HG02885 (cell line): ENCODE data around the gene SOBP.
A peak's percentile ranks its signal among the peaks of the same experiment; 100 is the strongest.

Source experiments
- ATAC-seq: cut with Tn5 transposase; IDR thresholded peaks from one replicate; pipeline ENCODE4 v1.9.1; 2021; ENCODE audit warnings: mild to moderate bottlenecking; ENCODE audit not compliant: unreplicated experiment, poor library complexity

Gene SOBP

DNA sequence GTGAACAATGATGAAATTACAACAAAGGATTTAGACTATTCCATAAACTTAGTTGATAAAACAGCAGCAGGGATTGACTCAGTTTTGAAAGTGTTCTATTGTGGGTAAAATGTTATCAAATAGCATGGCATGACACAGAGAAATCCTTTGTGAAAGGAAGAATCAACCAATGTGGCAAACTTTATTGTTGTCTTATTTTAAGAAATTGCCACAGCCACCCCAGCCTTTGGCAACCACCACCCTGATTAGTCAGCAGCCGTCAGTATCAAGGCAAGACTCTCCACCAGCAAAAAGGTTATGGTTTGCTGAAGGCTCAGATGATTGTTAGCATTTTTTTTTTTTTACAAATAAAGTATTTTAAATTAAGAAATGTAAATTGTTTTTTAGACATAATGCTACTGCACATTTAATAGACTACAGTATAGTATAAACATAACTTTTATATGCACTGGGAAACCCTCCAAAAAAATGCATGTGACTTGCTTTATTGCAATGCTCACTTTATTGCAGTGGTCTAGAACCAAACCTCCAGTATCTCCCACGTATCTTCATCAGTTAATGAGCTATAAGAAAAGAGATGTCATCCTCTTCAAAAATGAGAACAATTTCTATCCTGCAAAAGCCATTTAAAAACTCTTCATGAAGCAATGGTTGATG lies 162.7 kb downstream of the SOBP start:
- no peak for ATAC-seq

DNA sequence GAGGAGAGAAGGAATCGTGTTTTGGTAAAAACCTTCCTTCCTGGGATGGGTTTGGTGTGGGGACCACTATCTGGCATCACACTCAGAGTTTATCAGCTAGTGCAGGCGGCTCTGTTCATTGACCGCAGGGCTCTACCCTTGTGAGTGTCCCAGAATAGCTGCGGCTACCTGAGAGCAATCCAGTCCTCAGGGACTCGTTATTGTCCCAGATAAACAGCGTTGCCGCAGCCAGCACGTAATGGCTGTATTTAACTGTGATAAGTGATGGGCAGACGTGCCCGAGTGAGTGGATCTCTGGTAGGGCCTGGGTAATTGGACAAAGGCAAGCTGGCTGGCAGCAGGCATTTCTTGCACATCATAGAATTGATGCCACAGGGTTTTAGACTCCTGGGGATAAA lies 163.3 kb downstream of the SOBP start:
- ATAC-seq = no peak

DNA sequence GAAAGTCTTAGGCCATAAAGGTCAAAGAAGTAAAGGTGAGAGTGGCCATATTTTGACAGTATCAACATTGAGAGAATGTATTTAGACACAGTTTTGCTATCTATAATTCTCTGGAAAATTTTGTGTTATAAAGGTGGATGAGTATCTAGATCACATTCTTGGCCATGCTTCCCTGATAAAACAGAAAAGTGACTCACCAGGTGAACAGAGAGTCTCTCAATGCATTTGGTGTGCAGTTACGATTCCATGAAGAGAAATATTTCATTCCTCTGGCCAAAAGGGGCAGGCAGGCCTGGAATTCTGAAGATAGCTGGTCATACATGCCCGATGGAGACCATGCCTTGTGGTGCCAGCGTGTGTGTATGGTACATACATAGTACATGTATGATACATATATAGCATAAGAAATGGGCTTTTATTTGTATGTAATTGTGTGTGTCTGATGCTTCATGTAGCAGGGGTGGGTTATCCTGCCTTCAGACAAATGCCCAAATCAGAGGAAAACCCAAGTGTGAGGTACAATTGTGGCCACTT lies 164.0 kb downstream of the SOBP start:
- ATAC-seq = no peak

DNA sequence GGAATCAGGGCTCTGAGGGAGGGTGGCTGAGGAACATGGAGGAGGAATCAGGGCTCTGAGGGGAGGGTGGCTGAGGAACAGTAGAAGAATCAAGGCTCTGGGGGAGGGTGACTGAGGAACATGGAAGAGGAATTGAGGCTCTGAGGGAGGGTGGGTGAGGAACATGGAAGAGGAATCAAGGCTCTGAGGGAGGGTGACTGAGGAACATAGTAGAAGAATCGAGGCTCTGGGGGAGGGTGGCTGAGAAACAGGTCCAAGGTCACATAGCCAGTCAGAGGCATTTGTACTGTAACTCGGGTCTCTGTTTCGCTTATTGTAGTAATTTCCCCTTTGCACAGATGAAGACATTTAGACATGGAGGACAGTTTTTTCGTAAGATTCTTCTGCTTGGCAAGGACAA lies 164.8 kb downstream of the SOBP start:
- no peak for ATAC-seq

DNA sequence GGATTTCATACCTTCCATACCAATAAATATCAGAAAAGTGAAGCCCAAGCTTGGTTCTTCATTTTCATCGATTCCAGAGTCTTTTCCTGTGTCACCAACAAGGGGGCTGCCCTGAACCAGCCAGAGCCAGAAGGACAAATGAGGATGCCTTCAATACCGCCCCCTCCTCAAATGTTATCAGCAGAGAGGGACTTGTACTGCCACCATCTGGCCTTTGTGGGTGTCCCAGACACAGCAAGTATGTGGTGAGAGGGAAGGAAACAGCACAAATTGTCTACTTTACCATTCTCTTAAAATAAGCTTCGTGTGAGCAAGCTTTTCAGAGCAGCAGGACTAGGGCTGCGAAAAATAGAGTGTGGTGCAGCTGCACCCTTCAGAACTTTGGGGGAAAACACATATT lies 165.3 kb downstream of the SOBP start:
- ATAC-seq = no peak

DNA sequence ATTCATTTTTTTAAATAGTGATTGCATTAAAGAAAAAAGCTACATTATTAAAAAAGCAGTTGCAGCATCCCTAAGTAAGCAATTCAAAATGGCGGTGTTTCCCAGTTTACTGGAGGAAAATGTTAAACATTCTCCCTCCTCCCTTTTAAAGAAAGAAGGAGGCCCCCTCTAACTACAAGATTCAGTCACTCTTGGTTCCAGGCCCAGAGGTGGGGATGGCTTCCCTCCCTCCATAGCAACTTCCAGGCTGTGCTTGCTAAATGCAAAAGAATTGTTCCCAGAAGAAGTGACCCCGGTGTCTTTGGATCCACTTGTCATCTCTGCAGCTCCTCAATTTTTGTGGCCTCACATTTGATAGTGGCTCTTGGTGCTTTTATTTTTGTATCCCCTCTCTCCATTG lies 165.9 kb downstream of the SOBP start:
- ATAC-seq = no peak

DNA sequence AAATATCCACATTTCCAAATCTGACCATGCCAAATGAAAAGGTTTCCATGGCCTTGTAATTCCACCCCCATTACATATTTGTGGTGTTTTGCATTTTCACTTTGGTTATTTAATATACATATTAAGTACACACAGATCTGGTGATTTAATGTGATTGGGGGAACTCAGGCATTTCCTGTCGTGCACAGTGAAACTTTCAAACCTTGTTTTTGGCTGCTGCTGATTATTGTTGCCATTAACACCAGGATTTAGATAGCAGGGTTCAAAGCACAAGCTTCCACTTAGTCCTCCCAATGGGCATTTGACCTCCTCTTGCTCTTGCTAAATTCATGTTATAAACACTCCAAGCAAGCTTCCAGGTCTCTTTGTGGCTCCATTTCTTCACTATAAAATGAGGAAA lies 166.5 kb downstream of the SOBP start:
- ATAC-seq = no peak

DNA sequence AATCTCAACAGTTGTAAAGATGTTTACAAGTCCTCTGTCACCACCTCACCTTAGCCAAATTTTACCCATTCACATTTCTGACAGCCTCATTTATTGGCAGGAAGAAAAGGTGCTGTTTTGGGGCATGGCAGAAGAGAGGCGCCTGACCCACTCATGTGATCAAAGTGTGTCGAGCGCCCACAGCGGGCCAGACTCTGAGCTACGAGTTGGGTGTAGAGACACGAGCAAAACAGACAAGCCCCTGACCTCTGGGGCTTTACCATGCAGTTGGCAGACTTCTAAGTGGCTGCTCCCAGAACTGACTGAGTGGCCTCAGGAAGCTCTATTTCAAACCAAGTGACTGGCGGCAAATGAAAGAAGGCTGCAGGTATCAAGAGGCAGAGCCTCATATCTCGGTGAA lies 167.0 kb downstream of the SOBP start:
- no peak for ATAC-seq

DNA sequence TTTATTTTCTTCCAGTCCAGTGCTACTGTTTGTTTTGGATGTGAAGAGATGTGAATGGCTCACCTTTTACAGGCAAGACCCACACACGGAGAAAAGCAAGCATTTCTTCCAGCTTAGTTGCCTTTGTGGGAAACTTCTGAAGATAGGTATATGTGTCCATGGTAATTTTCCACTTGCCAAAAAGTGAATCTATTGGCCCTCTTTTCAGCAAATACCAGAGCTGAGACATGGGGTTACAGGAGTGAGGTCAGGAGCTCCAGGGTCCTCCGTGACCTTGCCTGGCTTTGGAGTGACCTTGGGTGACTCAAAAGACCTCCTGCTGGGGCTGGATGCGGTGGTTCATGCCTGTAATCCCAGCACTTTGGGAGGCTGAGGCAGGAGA lies 167.4 kb downstream of the SOBP start:
- no peak for ATAC-seq

DNA sequence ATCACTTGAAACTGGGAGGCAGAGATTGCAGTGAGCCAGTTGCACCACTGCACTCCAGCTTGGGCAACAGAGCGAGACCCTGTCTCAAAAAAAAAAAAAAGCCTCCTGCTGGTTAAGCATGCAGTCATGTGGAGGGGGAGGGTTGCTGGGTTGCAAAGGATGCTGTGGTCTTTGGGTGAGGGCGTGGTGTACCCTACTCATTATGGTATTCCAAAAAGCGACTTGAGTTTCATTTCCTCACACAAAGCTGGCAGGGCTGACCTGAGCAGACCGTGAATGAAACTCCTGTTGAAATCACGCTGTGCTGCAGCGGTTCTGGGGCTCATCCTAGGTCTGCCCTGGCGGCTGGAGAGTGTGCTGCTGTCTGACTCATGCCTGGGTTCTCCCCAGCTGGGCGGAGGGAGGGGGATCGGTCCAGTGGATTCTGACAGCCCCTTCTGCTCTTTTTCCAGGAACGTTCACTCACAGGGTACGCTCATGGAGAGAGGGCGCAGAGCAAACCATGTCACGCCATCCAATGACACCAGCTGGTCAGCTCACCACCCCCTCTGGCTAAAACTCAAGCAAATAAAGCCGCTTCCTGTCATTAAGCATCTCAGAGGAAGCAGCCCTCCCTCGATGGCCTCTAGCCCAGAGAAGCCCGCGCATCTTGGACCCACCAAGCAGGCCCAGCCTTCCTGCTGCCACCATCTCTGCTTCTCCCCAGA lies 168.0 kb downstream of the SOBP start:
- peak; percentile 91 for ATAC-seq

DNA sequence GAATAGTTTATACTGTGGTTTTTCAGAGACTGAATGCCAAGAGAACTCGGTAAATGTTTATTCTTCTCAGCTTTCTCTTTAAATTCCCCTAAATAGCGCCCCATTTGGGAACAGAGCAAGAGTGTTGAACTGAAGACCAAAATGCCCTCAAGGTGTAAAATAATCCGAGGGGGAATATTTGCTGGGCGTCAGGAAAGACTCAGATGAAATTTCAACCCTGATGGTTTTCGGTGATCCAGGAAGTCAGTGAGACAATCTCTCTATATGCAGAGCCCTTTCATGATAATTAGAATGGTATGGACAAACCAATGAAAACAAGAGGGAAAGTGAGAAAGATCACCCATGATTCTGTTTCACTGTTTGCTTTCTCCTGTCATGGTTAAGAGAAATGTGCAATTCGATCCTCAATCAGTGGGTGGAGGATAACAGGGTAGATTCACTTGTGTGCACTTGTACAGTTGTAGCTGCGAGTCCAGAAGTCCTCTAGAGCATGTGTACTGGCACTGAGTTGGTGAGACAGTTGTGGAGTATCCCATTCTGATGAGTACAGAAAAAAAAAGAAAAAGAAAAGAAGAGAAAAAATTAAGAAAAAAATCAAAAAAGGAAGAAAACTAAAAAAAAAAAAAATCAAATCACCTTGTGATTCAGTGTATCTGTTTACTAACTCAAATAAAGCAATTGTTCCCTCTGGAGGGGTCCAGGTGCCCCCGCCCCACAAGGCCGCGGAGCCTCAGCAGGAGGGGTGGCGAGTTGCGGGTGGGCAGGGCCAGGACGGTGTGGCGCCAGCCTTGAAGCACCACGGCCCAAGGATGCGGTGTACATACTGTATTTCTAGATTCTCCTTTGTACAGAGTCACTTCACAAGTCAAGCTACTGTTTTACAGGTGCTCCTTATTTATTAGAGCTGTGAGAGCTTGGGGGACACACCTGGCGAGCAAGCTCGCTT lies 169.3 kb downstream of the SOBP start:
- no peak for ATAC-seq

DNA sequence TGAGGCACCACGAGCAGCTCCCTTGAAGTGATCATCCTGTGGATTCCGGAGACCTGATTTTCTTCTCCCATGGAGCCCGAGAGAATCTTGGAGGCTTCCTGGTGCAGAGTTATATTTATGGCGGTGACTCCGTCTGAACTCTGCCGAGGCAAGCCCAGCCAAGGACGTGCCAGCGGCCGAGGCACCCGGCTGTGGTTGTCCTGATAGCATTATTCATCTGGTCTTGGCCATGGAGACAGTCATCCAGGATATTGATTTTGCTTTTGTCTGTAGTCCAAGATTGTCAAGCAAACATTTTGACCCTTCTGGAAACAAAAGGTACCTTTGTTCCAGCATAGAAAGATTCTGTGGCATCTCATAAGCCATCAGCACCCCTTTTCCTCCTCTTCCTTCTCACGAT lies 170.9 kb downstream of the SOBP start:
- ATAC-seq = no peak

DNA sequence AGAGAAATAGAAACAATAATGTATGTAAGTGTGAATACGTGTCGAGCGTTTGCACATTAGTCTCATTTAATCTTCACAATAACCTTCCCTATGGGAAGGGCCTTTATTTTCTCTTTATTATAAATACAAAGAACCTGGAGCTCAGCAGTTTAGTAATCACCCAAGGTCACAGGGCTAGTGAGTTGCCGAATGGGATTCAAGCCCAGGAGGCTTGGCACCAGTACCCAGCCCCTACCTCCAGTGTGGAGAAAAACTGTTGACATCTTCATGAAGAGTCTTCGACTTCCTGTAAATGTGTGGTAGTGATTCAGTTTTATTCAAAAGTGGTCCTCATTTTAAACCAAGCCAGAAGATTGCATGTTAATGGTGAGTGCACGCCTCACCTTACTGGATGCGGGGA lies 171.4 kb downstream of the SOBP start:
- ATAC-seq = no peak

DNA sequence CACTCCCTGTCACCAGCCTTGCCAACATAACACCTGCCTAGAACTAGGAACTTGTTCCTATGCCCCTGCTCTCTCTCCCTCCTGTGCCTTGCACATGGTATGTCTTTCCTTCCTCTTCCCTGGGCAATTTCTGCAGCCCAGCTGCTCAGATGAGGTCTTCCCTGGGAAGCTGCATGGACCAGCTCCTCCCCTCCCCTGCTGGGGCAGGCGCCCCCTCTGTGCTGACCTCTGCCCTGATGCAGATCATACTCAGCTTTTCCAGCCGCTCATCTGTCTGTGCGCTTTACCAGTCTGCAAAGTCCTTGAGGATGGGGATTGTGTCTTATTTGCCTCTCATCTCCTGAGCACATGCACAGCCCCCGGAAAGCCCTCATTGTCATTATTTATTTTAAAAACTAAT lies 172.4 kb downstream of the SOBP start:
- ATAC-seq = no peak

DNA sequence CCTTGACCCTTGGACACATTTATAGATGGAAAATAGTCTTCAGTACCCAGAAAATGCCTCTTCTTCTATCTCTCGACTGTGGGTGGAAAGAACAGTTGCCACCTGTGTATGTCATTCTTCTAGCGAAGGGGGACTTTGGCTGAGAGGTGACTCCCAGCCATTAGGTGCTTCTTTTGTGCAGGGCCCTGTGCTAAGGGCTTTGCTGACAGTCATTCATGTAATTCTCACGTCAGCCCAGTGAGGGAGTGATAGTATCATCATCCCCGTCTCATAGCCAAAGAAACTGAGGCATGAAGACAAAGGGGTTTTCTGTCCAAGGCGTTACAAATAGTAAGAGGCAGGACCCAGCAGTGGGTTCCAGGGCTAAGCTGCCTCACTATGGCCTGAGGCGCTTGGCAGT lies 173.4 kb downstream of the SOBP start:
- ATAC-seq = no peak

DNA sequence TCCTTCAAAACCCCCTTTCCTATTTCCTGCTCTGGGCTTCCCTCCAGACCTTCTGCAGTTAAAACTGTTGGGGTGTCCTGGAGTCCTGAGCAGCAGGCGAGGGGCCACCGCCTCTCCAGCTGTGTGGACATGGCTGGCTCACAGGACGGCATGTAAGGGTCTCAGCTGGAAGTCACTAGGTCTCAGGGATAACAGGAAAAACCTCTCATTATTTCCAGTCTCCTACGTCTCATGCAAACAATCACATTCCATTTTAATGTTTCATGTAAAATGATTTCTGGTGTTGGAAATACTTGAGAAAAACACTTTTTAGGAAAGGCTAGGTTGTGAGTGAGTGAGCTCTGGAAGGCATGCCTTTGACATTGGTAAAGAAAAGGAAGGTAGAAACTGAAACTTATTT lies 175.5 kb downstream of the SOBP start:
- no peak for ATAC-seq

DNA sequence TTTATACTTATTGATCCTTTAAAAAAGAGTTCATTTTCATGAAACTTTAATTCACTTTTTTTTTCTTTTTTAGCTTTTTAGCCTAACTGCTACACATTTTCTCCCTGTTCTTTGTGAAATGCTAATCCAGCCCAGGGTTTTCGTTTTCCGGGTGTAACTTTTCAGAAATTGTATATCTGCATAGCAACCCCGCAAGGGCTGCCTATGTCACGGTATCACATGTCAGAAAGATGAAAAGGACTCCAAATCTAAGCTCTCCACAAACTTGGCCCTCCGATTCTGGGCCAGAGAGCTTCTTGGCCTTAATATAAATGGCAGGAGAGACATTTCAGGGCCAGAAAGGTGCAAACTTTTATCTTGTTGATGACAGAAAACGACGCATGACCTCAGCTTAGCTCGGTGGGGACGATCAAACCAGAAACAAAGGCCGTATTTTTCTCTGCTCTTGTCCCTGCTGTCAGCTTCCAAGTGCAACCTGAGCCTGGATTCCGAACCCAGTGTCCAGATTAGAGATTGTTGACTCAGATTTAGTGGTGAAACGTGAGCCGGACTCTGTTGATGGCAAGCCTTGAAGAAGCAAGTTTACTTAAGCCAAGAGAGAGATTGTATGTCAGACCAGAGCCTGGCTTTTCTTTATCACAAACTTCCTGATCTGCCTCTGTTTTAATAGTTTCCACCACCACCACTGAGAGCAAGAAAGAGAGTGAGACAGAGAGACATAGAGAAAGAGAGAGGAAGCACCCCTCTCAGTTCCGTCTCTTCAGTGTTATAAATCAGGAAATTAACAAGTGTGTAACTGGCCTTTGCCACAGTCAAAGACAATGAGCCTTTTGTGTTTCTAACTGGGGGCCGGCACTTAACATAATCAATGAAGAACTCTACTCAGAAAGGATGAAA lies 176.4 kb downstream of the SOBP start:
- no peak for ATAC-seq

DNA sequence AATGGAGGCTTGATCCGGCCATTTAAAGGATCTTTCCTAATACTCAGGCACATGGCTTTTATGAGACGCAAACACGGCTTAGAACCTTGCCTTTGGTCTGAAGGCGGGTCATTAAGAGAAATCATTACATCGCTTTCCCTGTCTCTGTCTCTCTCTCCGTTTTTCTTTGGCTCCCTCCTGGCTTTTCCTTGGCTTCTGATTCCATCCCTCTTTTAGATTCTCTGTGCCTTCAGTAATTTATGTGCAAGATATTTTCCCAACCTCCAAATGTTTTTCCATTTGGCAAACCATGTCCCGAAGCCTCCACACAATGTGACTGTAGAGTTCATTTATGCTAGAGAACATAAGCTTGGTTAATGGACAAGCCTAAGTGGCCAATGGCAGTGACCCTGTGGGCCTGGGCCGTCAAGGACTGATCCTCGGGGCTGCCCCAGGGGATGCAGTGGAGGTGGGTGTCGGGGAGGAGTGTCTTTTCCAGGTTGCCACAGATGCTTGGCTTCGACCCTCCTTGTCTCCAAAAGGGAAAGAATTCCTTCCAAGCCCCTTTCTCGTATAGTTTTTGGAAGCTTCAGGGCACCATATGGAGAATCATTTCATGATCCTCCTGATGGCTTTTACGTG lies 177.2 kb downstream of the SOBP start:
- ATAC-seq = no peak

DNA sequence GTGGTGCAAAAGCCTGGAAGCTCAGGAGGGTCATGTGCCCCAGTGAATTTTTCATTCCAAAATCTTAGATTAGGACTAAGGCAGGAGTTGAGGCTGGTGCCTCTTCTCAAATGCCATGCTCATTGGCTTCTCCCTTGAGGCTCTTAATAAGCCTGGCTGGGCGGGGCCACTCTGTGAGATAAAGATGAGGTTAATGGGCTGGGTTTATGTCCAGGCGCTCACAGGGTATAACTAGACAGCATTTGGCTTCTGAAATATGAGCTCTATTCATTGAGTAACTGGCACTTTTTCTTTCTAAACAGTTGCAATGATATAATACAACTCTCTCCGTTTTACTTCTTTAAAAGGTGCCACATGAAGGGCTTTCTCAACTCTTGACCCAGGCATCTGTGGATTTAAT lies 177.9 kb downstream of the SOBP start:
- ATAC-seq = no peak
